Stimulated activated CD8-positive, alpha-beta memory T cell treated with anti-CD3 and anti-CD28 coated beads, Interleukin-7, amount 100 ng/mL, for 48 hours (primary cell): ENCODE data around the gene PCSK7.
"Not testable (repeated sequence)": the region's sequence is repeated elsewhere in the genome, so short reads cannot be mapped to it uniquely, and the experiment has no call there.

Experiments
- DNase-seq, 2 donors: peaks; one replicate each; pipeline ENCODE4 v3.0.0-alpha.2; 2020; ENCODE audit warnings: low read depth in 1 of 2; ENCODE audit errors: extremely low read depth in 1 of 2

The PCSK7 gene, protein sequence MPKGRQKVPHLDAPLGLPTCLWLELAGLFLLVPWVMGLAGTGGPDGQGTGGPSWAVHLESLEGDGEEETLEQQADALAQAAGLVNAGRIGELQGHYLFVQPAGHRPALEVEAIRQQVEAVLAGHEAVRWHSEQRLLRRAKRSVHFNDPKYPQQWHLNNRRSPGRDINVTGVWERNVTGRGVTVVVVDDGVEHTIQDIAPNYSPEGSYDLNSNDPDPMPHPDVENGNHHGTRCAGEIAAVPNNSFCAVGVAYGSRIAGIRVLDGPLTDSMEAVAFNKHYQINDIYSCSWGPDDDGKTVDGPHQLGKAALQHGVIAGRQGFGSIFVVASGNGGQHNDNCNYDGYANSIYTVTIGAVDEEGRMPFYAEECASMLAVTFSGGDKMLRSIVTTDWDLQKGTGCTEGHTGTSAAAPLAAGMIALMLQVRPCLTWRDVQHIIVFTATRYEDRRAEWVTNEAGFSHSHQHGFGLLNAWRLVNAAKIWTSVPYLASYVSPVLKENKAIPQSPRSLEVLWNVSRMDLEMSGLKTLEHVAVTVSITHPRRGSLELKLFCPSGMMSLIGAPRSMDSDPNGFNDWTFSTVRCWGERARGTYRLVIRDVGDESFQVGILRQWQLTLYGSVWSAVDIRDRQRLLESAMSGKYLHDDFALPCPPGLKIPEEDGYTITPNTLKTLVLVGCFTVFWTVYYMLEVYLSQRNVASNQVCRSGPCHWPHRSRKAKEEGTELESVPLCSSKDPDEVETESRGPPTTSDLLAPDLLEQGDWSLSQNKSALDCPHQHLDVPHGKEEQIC

DNA sequence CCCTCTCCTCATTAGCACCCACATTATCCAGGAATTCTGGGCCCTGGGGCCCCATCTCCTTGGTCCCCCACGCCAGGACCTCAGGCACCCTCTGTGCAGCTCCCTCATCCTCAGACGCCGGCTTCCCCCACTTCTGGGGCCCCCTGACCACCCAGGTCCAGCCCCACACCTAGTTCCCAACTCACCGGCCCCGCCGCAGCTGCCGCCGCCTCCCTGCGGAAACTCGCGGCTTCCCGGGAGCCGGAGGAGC lies at the start of gene PCSK7:
TSS of gene PCSK7 (minus strand) at position 232 of the 250 bp plus-strand sequence. CDS start 2,229 bp downstream, outside the sequence.
- DNase-seq, result peak in 1 of 2 donors; percentile 51

- no peak for DNase-seq
Measured at GRCh38 chr11:117281159-117281558, 49.3 kb upstream of the PCSK7 start.

GRCh38 chr11:117279711-117280376 lies 48.0 kb upstream of the PCSK7 start:
- DNase-seq, result no peak

GRCh38 chr11:117278347-117278746 lies 46.5 kb upstream of the PCSK7 start:
- DNase-seq, result no peak

GRCh38 chr11:117273550-117274289 lies 41.8 kb upstream of the PCSK7 start:
- DNase-seq, result no peak

DNA sequence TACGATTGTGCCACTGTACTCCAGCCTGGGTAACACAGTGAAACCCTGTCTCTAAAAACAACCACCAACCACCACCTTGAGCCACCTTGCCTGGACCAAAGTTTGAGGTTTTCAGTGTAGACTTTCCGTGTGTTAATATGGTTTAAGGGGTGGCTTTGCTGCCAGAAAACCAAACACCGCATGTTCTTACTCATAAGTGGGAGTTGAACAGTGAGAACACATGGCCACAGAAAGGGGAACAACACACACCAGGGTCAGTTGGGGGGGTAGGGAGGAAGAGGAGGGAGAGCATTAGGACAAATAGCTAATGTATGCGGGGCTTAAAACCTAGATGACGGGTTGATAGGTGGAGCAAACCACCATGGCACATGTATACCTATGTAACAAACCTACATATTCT lies 40.3 kb upstream of the PCSK7 start:
- not testable (repeated sequence) for DNase-seq

GRCh38 chr11:117271208-117271607 lies 39.3 kb upstream of the PCSK7 start:
- DNase-seq, result no peak

GRCh38 chr11:117269856-117270255 lies 38.0 kb upstream of the PCSK7 start:
- DNase-seq, result no peak

DNA sequence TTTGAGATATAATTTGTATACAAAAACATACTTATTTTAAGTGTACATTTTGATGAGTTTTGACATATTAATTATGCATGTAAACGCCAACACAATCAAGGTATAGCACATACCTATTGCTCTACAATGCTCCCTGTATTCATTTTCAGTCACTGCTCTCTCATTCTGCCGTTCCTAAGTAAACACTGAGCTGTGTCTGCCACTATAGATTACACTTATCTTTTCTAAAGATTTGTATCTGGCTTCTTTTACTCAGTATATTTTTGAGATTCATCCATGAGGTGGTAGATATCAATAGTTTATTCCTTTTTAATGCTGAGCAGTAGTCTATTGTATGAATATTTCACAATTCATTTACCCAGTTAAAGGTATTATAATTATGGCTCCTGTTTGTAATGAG lies 33.9 kb upstream of the PCSK7 start:
- DNase-seq, result no peak

DNA sequence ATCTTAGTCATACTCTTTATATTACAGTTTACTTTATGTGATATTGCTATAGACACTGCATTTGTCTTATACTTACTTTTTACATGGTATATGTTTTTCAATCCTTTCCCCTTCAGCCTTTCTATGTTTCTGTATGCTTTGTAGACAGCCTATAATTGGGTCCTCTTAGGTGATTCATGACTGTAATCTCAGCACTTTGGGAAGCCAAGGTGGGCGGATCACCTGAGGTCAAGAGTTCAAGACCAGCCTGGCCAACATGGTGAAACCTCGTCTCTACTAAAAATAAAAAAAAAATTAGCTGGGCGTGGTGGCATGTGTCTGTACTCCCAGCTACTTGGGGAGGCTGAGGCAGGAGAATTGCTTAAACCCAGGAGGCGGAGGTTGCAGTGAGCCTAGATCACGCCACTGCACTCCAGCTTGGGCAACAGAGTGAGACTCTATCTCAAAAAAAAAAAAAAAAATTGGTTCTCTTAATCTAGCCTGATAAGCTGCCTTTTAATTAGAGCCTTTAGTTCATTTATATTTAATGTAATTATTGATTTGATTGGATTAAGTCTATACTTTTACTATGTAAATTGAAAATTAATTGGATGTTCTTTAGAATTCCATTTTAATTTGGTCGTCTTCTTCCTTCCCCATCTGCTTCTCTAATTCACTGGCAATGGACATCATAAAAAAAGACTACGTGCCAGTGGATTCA lies 32.9 kb upstream of the PCSK7 start:
- DNase-seq, result not testable (repeated sequence)

- no peak for DNase-seq
Measured at GRCh38 chr11:117259417-117259816, 27.5 kb upstream of the PCSK7 start.

DNA sequence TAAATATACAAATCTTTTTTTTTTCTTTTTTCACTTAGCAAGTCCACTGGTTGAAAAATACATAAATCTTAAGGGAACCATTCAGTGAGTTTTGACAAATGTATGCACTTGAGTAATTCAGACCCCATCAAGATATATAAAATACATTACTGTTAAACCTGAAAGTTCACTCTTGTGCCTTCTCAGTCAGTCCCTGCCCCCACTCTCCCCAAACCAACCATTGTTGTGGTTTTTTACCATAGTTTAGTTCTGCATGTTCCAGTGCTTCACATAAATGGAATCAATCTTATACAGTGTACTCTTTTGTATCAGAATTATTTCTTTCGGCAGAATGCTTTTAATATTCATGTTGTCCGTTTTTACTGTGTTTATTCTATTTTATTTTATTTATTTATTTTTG lies 26.7 kb upstream of the PCSK7 start:
- no peak for DNase-seq

- no peak for DNase-seq
Measured at GRCh38 chr11:117256573-117256972, 24.7 kb upstream of the PCSK7 start.

DNA sequence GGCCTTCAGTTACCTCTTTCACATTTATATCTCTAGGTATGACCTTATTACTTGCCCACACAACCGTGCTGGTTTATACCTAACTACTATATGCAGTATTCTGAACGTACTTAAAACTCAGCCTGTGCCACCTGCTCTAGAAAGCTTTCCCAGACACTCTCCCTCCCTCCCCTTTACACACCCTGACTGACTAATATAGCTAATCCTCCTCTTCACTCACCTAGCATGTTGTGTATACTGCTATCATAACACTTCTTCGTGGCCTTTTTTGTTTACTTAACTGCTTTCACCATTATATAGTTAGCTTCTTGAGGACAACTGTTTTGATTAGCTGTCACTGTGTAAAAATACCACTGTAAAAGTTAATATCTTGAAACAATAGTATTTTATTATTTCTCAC lies 24.1 kb upstream of the PCSK7 start:
- no peak for DNase-seq

DNA sequence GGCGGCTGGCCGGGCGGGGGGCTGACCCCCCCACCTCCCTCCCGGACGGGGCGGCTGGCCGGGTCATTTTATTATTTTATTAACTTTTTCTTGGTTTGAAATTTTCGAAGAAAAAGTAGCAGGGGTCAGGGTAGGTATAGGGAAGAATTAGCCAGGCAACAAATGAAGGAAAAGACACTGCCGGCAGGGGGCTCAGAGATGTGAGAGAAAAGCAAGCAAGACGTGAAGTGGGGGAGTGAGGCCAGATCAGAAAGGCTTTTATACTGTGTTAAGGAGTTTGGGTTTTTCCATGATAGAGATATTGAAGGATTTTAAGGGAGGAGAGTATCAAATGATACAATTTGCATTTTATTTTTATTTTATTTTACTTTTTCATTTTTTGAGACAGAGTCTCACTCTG lies 19.6 kb upstream of the PCSK7 start:
- no peak for DNase-seq

- no peak for DNase-seq
Measured at GRCh38 chr11:117249571-117249970, 17.7 kb upstream of the PCSK7 start.

- DNase-seq, result no peak
Measured at GRCh38 chr11:117248341-117248740, 16.5 kb upstream of the PCSK7 start.

DNA sequence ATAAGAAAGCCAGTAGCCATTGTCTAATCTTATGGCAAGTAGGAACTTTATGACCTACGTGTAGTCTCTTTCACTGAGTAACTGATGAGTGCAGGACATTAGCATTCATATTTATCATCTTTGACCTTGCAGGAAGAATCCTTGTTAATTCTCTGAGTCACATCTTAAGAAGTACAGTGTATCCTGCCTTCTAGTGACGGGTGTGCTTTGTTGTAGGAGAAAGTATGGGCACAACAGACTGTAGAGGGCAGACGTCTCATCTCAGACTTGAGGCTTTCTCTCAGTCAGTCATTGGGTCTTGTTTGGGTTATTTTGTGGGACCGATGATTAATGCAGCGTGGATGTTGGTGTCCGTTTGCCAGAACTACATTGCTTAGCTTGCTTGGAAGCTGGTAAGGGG lies 7.4 kb upstream of the PCSK7 start:
- no peak for DNase-seq

- DNase-seq, result no peak
Measured at GRCh38 chr11:117238221-117238620, 6.3 kb upstream of the PCSK7 start.

- no peak for DNase-seq
Measured at GRCh38 chr11:117232911-117233409, 1.1 kb upstream of the PCSK7 start.
